BLaER1 treated with 17β-estradiol and CSF1 and Interleukin-3, amounts not matched to agents 10 nM and 100 nM (cell line): Measurements from ENCODE around the gene TSPOAP1.

Source experiments
- H3K27ac ChIP-seq, 11 experiments: shearing (Covaris generic); formaldehyde crosslinking; 2 replicates each; pipeline ENCODE4 v1.8.1; 2022
- H3K27me3 ChIP-seq, 11 experiments: shearing (Covaris generic); formaldehyde crosslinking; 2 replicates each; pipeline ENCODE4 v1.8.1; 2022
- H3K36me3 ChIP-seq, 11 experiments: shearing (Covaris generic); formaldehyde crosslinking; 2 replicates each; pipeline ENCODE4 v1.8.1; 2022
- H3K4me1 ChIP-seq, 10 experiments: shearing (Covaris generic); formaldehyde crosslinking; 2 replicates each; pipeline ENCODE4 v1.8.1; 2022
- H3K4me2 ChIP-seq, 11 experiments: shearing (Covaris generic); formaldehyde crosslinking; 2 replicates each; pipeline ENCODE4 v1.8.1; 2022
- H3K4me3 ChIP-seq, 10 experiments: shearing (Covaris generic); formaldehyde crosslinking; 2 replicates each; pipeline ENCODE4 v1.8.1; 2022
- H3K9ac ChIP-seq, 11 experiments: shearing (Covaris generic); formaldehyde crosslinking; 2 replicates each; pipeline ENCODE4 v1.8.1; 2022
- H3K9me3 ChIP-seq, 11 experiments: shearing (Covaris generic); formaldehyde crosslinking; replicated peaks in 1 of 11; 2 replicates each; pipeline ENCODE4 v1.8.1; 2022
- H4K20me1 ChIP-seq, 11 experiments: shearing (Covaris generic); formaldehyde crosslinking; 2 replicates each; pipeline ENCODE4 v1.8.1; 2022
- Cebpa-rat ChIP-seq, 11 experiments: shearing (Covaris generic); IDR thresholded peaks; 2 replicates each; pipeline ENCODE4 v1.8.1; 2022

TSPOAP1 gene

GRCh38 chr17:58357312-58358297, 29.0 kb upstream of the TSPOAP1 start:
- no peak overlapping the region for H3K4me2 ChIP-seq
- no peak overlapping the region for H3K4me3 ChIP-seq
- H3K9me3 ChIP-seq, result no peaks in the 10 kb centered on the region
- no peak overlapping the region for H3K9ac ChIP-seq
- peaks cover 0 to 5% (median 0%) of the 10 kb centered on the region in 11 experiments; a peak in 2 of 22 replicates for H3K36me3 ChIP-seq
- H3K27me3 ChIP-seq, result no peaks in the 10 kb centered on the region
- H4K20me1 ChIP-seq, result no peaks in the 10 kb centered on the region
- no peak overlapping the region for H3K27ac ChIP-seq
- no peak for TF ChIP-seq Cebpa-rat (IDR thresholded peaks at IDR 0.05)
- H3K4me1 ChIP-seq, result peaks cover 10 to 24% (median 21%) of the 10 kb centered on the region in 10 experiments

GRCh38 chr17:58356231-58356630, 27.6 kb upstream of the TSPOAP1 start:
- no peaks in the 10 kb centered on the region for H3K27me3 ChIP-seq
- no peak overlapping the region for H3K4me2 ChIP-seq
- peaks cover 0 to 6% (median 3%) of the 10 kb centered on the region in 11 experiments; a peak in 8 of 22 replicates for H4K20me1 ChIP-seq
- no peak for TF ChIP-seq Cebpa-rat (IDR thresholded peaks at IDR 0.05)
- no peak overlapping the region for H3K4me3 ChIP-seq
- H3K27ac ChIP-seq, result no peak overlapping the region
- H3K36me3 ChIP-seq, result peaks cover 0 to 5% (median 0%) of the 10 kb centered on the region in 11 experiments; a peak in 3 of 22 replicates
- H3K9ac ChIP-seq, result no peak overlapping the region
- no peaks in the 10 kb centered on the region for H3K9me3 ChIP-seq
- peaks cover 11 to 26% (median 22%) of the 10 kb centered on the region in 10 experiments for H3K4me1 ChIP-seq

DNA sequence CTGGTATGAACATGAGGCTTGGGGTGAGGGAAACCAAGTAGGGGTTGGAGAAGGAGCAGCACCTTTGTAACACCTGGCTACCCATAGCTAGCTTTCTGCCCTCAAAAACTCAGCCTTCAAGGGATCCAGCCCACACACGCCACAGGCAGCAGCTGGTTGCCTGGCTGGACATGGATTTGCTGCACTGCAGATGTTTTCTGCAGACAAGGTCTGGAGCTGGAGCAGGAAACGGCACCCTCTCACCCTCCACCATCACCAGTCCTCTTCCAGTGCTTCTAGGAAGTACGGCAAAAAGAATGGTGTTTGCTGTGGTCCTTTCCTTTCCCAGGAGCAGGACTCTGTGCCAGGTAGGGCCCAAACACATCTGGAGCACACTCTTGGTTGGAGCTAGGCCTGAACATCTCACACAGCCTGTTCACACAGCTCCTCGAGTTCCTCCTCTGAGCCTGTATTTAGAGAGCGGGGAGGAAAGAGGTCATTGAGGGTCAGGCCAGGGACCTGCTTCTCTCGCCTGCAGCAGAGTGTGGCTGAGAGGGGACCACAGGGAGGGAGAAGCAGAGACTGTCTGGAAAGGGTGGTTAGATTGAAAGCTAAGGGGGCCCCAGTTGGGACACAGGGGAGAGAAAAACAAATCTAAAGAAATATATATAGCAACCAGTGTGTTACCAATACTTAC, 26.1 kb upstream of the TSPOAP1 start:
- peaks cover 4 to 20% (median 13%) of the 10 kb centered on the region in 11 experiments for H3K36me3 ChIP-seq
- H3K4me1 ChIP-seq, result peaks cover 25 to 41% (median 36%) of the 10 kb centered on the region in 10 experiments
- H3K27me3 ChIP-seq, result no peaks in the 10 kb centered on the region
- H3K27ac ChIP-seq, result peak overlapping the region in 2 of 11 experiments; percentile 4 to 94; a peak in 1 of 22 replicates
- H4K20me1 ChIP-seq, result peaks cover 0 to 15% (median 7%) of the 10 kb centered on the region in 11 experiments; a peak in 10 of 22 replicates
- no peak for TF ChIP-seq Cebpa-rat (IDR thresholded peaks at IDR 0.05)
- peak overlapping the region in 2 of 11 experiments; percentile 3 to 13; a peak in 2 of 22 replicates for H3K9ac ChIP-seq
- H3K9me3 ChIP-seq, result no peaks in the 10 kb centered on the region
- H3K4me2 ChIP-seq, result peak overlapping the region in 6 of 11 experiments; percentile 12 to 97 (median 92); a peak in 10 of 22 replicates
- H3K4me3 ChIP-seq, result no peak overlapping the region

GRCh38 chr17:58353389-58353825, 24.8 kb upstream of the TSPOAP1 start:
- peak overlapping the region; percentile 84 to 95 (median 90); a peak in 20 of 22 replicates for H3K9ac ChIP-seq
- H3K9me3 ChIP-seq, result no peaks in the 10 kb centered on the region
- H4K20me1 ChIP-seq, result peaks cover 0 to 25% (median 12%) of the 10 kb centered on the region in 11 experiments; a peak in 11 of 22 replicates
- peak overlapping the region; percentile 82 to 94 (median 87); a peak in 18 of 22 replicates for H3K27ac ChIP-seq
- peak overlapping the region; percentile 75 to 97 (median 90) for H3K4me2 ChIP-seq
- no peaks in the 10 kb centered on the region for H3K27me3 ChIP-seq
- peaks cover 37 to 53% (median 48%) of the 10 kb centered on the region in 10 experiments for H3K4me1 ChIP-seq
- TF ChIP-seq Cebpa-rat (IDR thresholded peaks at IDR 0.05), result no peak
- H3K4me3 ChIP-seq, result peak overlapping the region in 9 of 10 experiments; percentile 70 to 95 (median 89); a peak in 17 of 20 replicates
- H3K36me3 ChIP-seq, result peaks cover 17 to 32% (median 26%) of the 10 kb centered on the region in 11 experiments

- Histone ChIP-seq H3K9me3 (no peaks in the 10 kb centered on the region), H3K4me2 (peak overlapping the region; percentile 75 to 97 (median 90)), H3K4me1 (peaks cover 43 to 59% (median 54%) of the 10 kb centered on the region in 10 experiments), H3K36me3 (peaks cover 23 to 39% (median 32%) of the 10 kb centered on the region in 11 experiments), H3K4me3 (peak overlapping the region; percentile 70 to 95 (median 88)), H3K9ac (peak overlapping the region; percentile 84 to 95 (median 90)), H3K27ac (peak overlapping the region; percentile 82 to 94 (median 87)), H4K20me1 (peaks cover 0 to 32% (median 17%) of the 10 kb centered on the region in 11 experiments; a peak in 13 of 22 replicates), H3K27me3 (no peaks in the 10 kb centered on the region)
- TF ChIP-seq Cebpa-rat (IDR thresholded peaks at IDR 0.05), result no peak
Measured at GRCh38 chr17:58352596-58353388, 24.2 kb upstream of the TSPOAP1 start.

DNA sequence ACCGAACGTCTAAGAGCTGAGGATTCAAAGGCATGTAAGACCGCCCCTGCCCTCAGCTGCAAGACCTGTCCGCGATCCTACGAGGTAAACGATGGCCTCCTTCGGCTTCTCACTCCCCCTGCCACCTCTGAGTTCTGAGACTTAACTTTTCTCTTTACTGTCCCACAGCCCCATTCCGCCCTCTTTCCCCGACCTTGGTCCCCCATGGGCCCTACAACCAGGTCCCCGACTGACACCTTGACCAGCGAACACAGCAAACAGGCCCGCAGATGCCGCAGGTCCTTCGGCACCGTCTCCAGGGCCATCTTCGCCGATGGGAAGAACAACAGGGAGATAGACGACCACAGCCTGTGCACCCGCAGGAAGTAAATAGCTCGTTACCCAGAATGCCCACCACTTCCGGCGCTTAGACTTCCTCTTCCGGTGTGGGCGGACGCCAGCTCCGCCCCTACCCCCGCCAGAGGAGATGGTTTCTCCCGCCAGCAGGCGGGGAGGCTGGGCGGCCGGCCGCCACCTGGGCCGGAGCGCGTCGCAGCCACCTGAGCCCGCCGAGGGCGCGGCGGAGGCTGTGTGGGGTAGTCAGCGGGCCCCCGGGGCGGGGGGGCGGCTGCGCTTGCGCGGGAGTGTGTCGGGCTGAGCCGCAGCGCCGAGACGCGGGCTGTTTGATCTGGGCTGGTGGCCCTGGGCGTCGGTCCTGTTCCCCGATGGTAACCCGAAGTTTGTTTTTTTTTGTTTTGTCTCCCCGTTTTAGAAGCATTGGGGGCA, 23.4 kb upstream of the TSPOAP1 start, which contains the start of gene SUPT4H1:
SUPT4H1 (minus strand) TSS at position 371 of the 765 bp plus-strand sequence; CDS start at position 305, 66 bp downstream.
- Histone ChIP-seq H3K4me2 (peak within 1 kb of the TSS; percentile 75 to 97 (median 95)), H3K4me1 (peaks cover 51 to 67% (median 62%) of the 10 kb centered on the region in 10 experiments), H3K27ac (peak within 1 kb of the TSS; percentile 82 to 94 (median 87)), H3K36me3 (peaks cover 31 to 46% (median 40%) of the 10 kb centered on the region in 11 experiments), H3K4me3 (peak within 1 kb of the TSS; percentile 70 to 95 (median 88)), H4K20me1 (peaks cover 0 to 39% (median 22%) of the 10 kb centered on the region in 11 experiments; a peak in 13 of 22 replicates), H3K9ac (peak within 1 kb of the TSS; percentile 84 to 95 (median 90)), H3K9me3 (no peaks in the 10 kb centered on the region), H3K27me3 (no peaks in the 10 kb centered on the region)
- TF ChIP-seq Cebpa-rat (IDR thresholded peaks at IDR 0.05), result no peak

- Histone ChIP-seq H3K4me2 (peak overlapping the region; percentile 75 to 97 (median 90)), H3K27me3 (no peaks in the 10 kb centered on the region), H3K27ac (peak overlapping the region; percentile 82 to 94 (median 87); a peak in 21 of 22 replicates), H3K9ac (peak overlapping the region; percentile 84 to 95 (median 90)), H3K36me3 (peaks cover 39 to 55% (median 48%) of the 10 kb centered on the region in 11 experiments), H3K4me1 (peaks cover 59 to 75% (median 70%) of the 10 kb centered on the region in 10 experiments), H3K9me3 (no peaks in the 10 kb centered on the region), H3K4me3 (peak overlapping the region; percentile 70 to 95 (median 88)), H4K20me1 (peaks cover 0 to 48% (median 22%) of the 10 kb centered on the region in 11 experiments; a peak in 13 of 22 replicates)
- TF ChIP-seq Cebpa-rat (IDR thresholded peaks at IDR 0.05), result no peak
Measured at GRCh38 chr17:58351182-58351581, 22.6 kb upstream of the TSPOAP1 start.
